ENCODE results near the gene WFDC6.

- TF ChIP-seq ZNF555 (tag by site-specific recombination; conservative IDR thresholded peaks at IDR 0.05) (no peak), REPIN1 (tag by site-specific recombination; IDR thresholded peaks at IDR 0.05; ENCODE audit: low read depth) (no peak), CTCF (tag by site-specific recombination; IDR thresholded peaks at IDR 0.05) (no peak), IKZF3 (tag by site-specific recombination; IDR thresholded peaks at IDR 0.05) (no peak), ZNF280D (tag by site-specific recombination; IDR thresholded peaks at IDR 0.05) (no peak), ZNF549 (tag by site-specific recombination; IDR thresholded peaks at IDR 0.05) (no peak), ZNF704 (tag by site-specific recombination; IDR thresholded peaks at IDR 0.05) (no peak), PBX3 (CRISPR knock-in tag; IDR thresholded peaks at IDR 0.05) (no peak)
Measured at GRCh38 chr20:45497971-45498494, 41.2 kb downstream of the WFDC6 start.
